IMR-90 (cell line): Measurements from ENCODE around the gene COMP. TPM values are rescaled to one million over a fixed set of nuclear protein-coding genes. Genes with fewer than 3 reads are reported as not detected.

Source experiments
- ATAC-seq: fragments of 200-7000 bp; cut with Tn5 transposase; 2 replicates; pipeline ENCODE4 v1.9.1; 2020; ENCODE audit warnings: low read depth, mild to moderate bottlenecking, moderate library complexity
- BruUV-seq: library from RNA; stranded (reverse); fragments of 400-500 nt; replicated peaks from 2 replicates; lab custom pipeline; 2021; lab: Mats Ljungman, UMichigan
- CTCF ChIA-PET: fragments of 300-600 bp; formaldehyde crosslinking; extraction: SDS; loops from one replicate; lab custom pipeline; 2021; ENCODE audit warnings: antibody characterized with exemption; lab: Yijun Ruan, JAX
- POLR2A ChIA-PET: fragments of 300-600 bp; sonication (Branson Sonifier 250); formaldehyde crosslinking; loops from one replicate; lab custom pipeline; 2022; ENCODE audit warnings: antibody characterized with exemption; ENCODE audit not compliant: unreplicated experiment; lab: Charles Lee
- DNase-seq: peaks from one replicate; pipeline ENCODE4 v3.0.0; 2013
- H2AFZ ChIP-seq: replicated peaks from 2 replicates; pipeline ENCODE3; 2013; ENCODE audit warnings: low read length, mild to moderate bottlenecking; ENCODE audit not compliant: poor library complexity
- H2AK5ac ChIP-seq: 2 replicates; pipeline ENCODE4 v1.6.1; 2013; ENCODE audit warnings: low read depth, low read length, inconsistent platforms
- H2AK9ac ChIP-seq: replicated peaks from 2 replicates; pipeline ENCODE3; 2013; ENCODE audit warnings: mild to moderate bottlenecking, low read depth, low read length, moderate library complexity; ENCODE audit not compliant: poor library complexity
- H2BK120ac ChIP-seq: 2 replicates; pipeline ENCODE4 v1.6.1; 2013; ENCODE audit warnings: low read depth, low read length, inconsistent platforms
- H2BK15ac ChIP-seq: 3 replicates; pipeline ENCODE4 v1.6.1; 2013; ENCODE audit warnings: low read depth, low read length, inconsistent platforms
- H2BK20ac ChIP-seq: 2 replicates; pipeline ENCODE4 v1.6.1; 2013; ENCODE audit warnings: low read depth, mild to moderate bottlenecking, inconsistent platforms, low read length, moderate library complexity
- H2BK5ac ChIP-seq: 2 replicates; pipeline ENCODE4 v1.6.1; 2013; ENCODE audit warnings: mild to moderate bottlenecking, low read depth, low read length, inconsistent platforms; ENCODE audit not compliant: poor library complexity, severe bottlenecking
- H3K14ac ChIP-seq: replicated peaks from 2 replicates; pipeline ENCODE4 v1.6.1; 2013; ENCODE audit warnings: low read depth, low read length, inconsistent platforms
- H3K18ac ChIP-seq: 2 replicates; pipeline ENCODE4 v1.6.1; 2013; ENCODE audit warnings: low read depth, low read length, control low read depth
- H3K23ac ChIP-seq: 2 replicates; pipeline ENCODE4 v1.6.1; 2013; ENCODE audit warnings: low read depth, low read length, inconsistent platforms
- H3K27ac ChIP-seq: 2 replicates; pipeline ENCODE4 v1.5.1; 2013; ENCODE audit warnings: mild to moderate bottlenecking, control low read depth, low read length; ENCODE audit not compliant: insufficient read depth
- H3K27me3 ChIP-seq: 2 replicates; pipeline ENCODE4 v1.6.1; 2013; ENCODE audit warnings: low read length; ENCODE audit not compliant: control insufficient read depth, insufficient read depth
- H3K36me3 ChIP-seq: 2 replicates; pipeline ENCODE4 v1.6.1; 2013; ENCODE audit warnings: low read length, mixed read lengths; ENCODE audit not compliant: control insufficient read depth, insufficient read depth
- H3K4ac ChIP-seq: 2 replicates; pipeline ENCODE4 v1.6.1; 2013; ENCODE audit warnings: low read depth, low read length, inconsistent platforms
- H3K4me1 ChIP-seq: 2 replicates; pipeline ENCODE4 v1.6.1; 2013; ENCODE audit warnings: low read length, mixed read lengths; ENCODE audit not compliant: control insufficient read depth, insufficient read depth
- H3K4me2 ChIP-seq: 2 replicates; pipeline ENCODE4 v1.6.1; 2013; ENCODE audit warnings: low read depth, mild to moderate bottlenecking, control low read depth, low read length, moderate library complexity
- H3K4me3 ChIP-seq: 2 replicates; pipeline ENCODE4 v1.5.1; 2013; ENCODE audit warnings: low read depth, mild to moderate bottlenecking, control low read depth, low read length, moderate library complexity; ENCODE audit not compliant: insufficient read depth
- H3K56ac ChIP-seq: 2 replicates; pipeline ENCODE4 v1.6.1; 2013; ENCODE audit warnings: low read length, inconsistent platforms; ENCODE audit not compliant: insufficient read depth; ENCODE audit errors: extremely low read depth
- H3K79me1 ChIP-seq, 2 experiments: 2 replicates each; pipeline ENCODE4 v1.6.1; 2013; ENCODE audit warnings: low read length in 2 of 2, inconsistent platforms in 1 of 2, low read depth in 1 of 2
- H3K9ac ChIP-seq: 2 replicates; pipeline ENCODE4 v1.6.1; 2013; ENCODE audit warnings: low read depth, low read length, control low read depth
- H3K9me1 ChIP-seq: 2 replicates; pipeline ENCODE4 v1.6.1; 2013; ENCODE audit warnings: low read length, inconsistent platforms; ENCODE audit not compliant: insufficient read depth
- H3K9me3 ChIP-seq: 2 replicates; pipeline ENCODE4 v1.6.1; 2013; ENCODE audit warnings: low read length; ENCODE audit not compliant: control insufficient read depth, insufficient read depth
- H4K20me1 ChIP-seq: 2 replicates; pipeline ENCODE4 v1.6.1; 2013; ENCODE audit warnings: low read length, inconsistent platforms; ENCODE audit not compliant: insufficient read depth
- H4K5ac ChIP-seq: 2 replicates; pipeline ENCODE4 v1.6.1; 2013; ENCODE audit warnings: mild to moderate bottlenecking, low read depth, low read length, control low read depth
- H4K8ac ChIP-seq, 2 experiments: 2 replicates each; pipeline ENCODE4 v1.6.1; 2013; ENCODE audit warnings: low read depth in 2 of 2, low read length in 2 of 2, control low read depth in 1 of 2, inconsistent platforms in 1 of 2
- H4K91ac ChIP-seq: 2 replicates; pipeline ENCODE4 v1.6.1; 2013; ENCODE audit warnings: low read depth, low read length, inconsistent platforms; ENCODE audit not compliant: insufficient read depth
- BHLHE40 ChIP-seq: fragments of 150-350 bp; IDR thresholded peaks from 2 replicates; pipeline ENCODE4 v1.6.1; 2016; ENCODE audit warnings: mild to moderate bottlenecking, low read depth, low read length
- FOS ChIP-seq: fragments of 150-350 bp; IDR thresholded peaks from 2 replicates; pipeline ENCODE4 v1.6.1; 2016; ENCODE audit warnings: low read depth, low read length
- MAZ ChIP-seq: IDR thresholded peaks from 2 replicates; pipeline ENCODE4 v1.6.1; 2012; ENCODE audit warnings: low read depth, mild to moderate bottlenecking, low read length, improper control_type of control experiment, moderate library complexity, borderline replicate concordance
- MXI1 ChIP-seq: IDR thresholded peaks from 2 replicates; pipeline ENCODE4 v1.6.1; 2012; ENCODE audit warnings: low read depth, mild to moderate bottlenecking, low read length, moderate library complexity, borderline replicate concordance
- NFE2L2 ChIP-seq: fragments of 150-350 bp; IDR thresholded peaks from 2 replicates; pipeline ENCODE4 v1.6.1; 2016; ENCODE audit warnings: low read depth, mild to moderate bottlenecking, low read length
- RAD21 ChIP-seq: IDR thresholded peaks from 2 replicates; pipeline ENCODE4 v1.6.1; 2012; ENCODE audit warnings: low read length, improper control_type of control experiment
- RCOR1 ChIP-seq: IDR thresholded peaks from 2 replicates; pipeline ENCODE4 v1.6.1; 2012; ENCODE audit warnings: mild to moderate bottlenecking, low read length, improper control_type of control experiment; ENCODE audit not compliant: insufficient replicate concordance
- WGBS, 2 experiments: methylation state at CpG; one replicate each; pipeline versions ENCODE4 v1.1.5 to v1.1.7; 2013; ENCODE audit warnings: missing lambda C conversion rate in 2 of 2; ENCODE audit not compliant: insufficient read length in 1 of 2; ENCODE audit errors: extremely low coverage in 2 of 2; 5-methylcytosine and 5-hydroxymethylcytosine counted together
- dilution Hi-C: fragments of 300-500 bp; cut with HindIII; formaldehyde crosslinking; loops from one replicate; pipeline ENCODE4 v1.14.3; 2018; ENCODE audit warnings: low sequenced_read_pairs; ENCODE audit not compliant: unreplicated experiment
- in situ Hi-C: fragments of 300-500 bp; cut with MboI; formaldehyde crosslinking; loops from 3 replicates; pipeline ENCODE4 v1.14.3; 2019; ENCODE audit warnings: low sequenced_read_pairs, inconsistent platforms, mixed read lengths
- intact Hi-C: fragments of 100-400 bp; cut with micrococcal nuclease; formaldehyde crosslinking; loops from 2 replicates; pipeline ENCODE4 v1.10.0; 2022
- polyA plus RNA-seq, 3 experiments: library from polyadenylated mRNA; depleted of rRNA; stranded (reverse); fragments of >200 nt; gene quantifications; 2 replicates each; pipeline ENCODE4 v1.2.3, GENCODE V29; 2012; ENCODE audit warnings: low replicate concordance in 1 of 3
- total RNA-seq: library from RNA; depleted of rRNA; stranded (reverse); fragments of >200 nt; gene quantifications from 2 replicates; pipeline ENCODE4 v1.2.3, GENCODE V29; 2012
- TF ChIP-seq, protein P1 (sequence below): conservative IDR thresholded peaks from 2 replicates; pipeline ENCODE4 v1.5.1; 2012; ENCODE audit warnings: mild to moderate bottlenecking, low read depth, low read length, improper control_type of control experiment
- TF ChIP-seq, protein P2 (sequence below): fragments of 150-350 bp; IDR thresholded peaks from 2 replicates; pipeline ENCODE4 v1.6.1; 2017; ENCODE audit warnings: mild to moderate bottlenecking, antibody characterized with exemption, low read length, low read depth
- TF ChIP-seq, protein P3 (sequence below): fragments of 150-350 bp; IDR thresholded peaks from 2 replicates; pipeline ENCODE4 v1.6.1; 2016; ENCODE audit warnings: low read depth, mild to moderate bottlenecking, low read length, moderate library complexity, borderline replicate concordance

Gene COMP
- total and polyA plus RNA-seq, 2 of the 4 experiments (the other 2 are of a cell fraction), result under 0.01 to 0.43 TPM

DNA sequence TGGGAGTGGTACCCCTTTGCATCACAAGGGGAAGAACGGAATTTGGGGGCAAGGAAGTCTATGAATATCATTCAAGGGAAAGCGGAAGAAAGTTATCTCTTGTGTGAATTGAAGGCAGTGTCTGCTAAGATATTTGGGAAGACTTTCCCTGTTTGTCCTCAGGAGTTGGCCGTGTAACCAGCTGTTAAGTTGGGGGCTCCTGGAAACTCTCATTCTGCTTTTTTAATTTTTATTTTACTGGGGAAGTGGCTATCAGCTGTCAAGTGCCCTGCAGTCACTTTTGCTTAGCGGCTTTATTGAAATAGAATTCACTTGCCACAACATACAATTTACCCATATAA, 43.5 kb upstream of the COMP start:
- H3K4me3 ChIP-seq, result no peak overlapping the region
- H3K4me2 ChIP-seq, result peak overlapping the region; percentile 96; the same call in 1 of the 2 replicates
- no peak overlapping the region for H2AK9ac ChIP-seq
- H3K36me3 ChIP-seq, result peaks cover 12% of the 10 kb centered on the region
- no peak overlapping the region for H2AFZ ChIP-seq
- no peak overlapping the region for H3K4ac ChIP-seq
- no peaks in the 10 kb centered on the region for H3K9me3 ChIP-seq
- ATAC-seq, result no peak
- TF ChIP-seq RCOR1 (no peak), NFE2L2 (no peak), MXI1 (no peak), FOS (no peak), RAD21 (no peak), MAZ (no peak), BHLHE40 (no peak)
- TF ChIP-seq, protein P1, sequence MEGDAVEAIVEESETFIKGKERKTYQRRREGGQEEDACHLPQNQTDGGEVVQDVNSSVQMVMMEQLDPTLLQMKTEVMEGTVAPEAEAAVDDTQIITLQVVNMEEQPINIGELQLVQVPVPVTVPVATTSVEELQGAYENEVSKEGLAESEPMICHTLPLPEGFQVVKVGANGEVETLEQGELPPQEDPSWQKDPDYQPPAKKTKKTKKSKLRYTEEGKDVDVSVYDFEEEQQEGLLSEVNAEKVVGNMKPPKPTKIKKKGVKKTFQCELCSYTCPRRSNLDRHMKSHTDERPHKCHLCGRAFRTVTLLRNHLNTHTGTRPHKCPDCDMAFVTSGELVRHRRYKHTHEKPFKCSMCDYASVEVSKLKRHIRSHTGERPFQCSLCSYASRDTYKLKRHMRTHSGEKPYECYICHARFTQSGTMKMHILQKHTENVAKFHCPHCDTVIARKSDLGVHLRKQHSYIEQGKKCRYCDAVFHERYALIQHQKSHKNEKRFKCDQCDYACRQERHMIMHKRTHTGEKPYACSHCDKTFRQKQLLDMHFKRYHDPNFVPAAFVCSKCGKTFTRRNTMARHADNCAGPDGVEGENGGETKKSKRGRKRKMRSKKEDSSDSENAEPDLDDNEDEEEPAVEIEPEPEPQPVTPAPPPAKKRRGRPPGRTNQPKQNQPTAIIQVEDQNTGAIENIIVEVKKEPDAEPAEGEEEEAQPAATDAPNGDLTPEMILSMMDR, result no peak
- TF ChIP-seq, protein P2, sequence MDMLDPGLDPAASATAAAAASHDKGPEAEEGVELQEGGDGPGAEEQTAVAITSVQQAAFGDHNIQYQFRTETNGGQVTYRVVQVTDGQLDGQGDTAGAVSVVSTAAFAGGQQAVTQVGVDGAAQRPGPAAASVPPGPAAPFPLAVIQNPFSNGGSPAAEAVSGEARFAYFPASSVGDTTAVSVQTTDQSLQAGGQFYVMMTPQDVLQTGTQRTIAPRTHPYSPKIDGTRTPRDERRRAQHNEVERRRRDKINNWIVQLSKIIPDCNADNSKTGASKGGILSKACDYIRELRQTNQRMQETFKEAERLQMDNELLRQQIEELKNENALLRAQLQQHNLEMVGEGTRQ, result no peak
- TF ChIP-seq, protein P3, sequence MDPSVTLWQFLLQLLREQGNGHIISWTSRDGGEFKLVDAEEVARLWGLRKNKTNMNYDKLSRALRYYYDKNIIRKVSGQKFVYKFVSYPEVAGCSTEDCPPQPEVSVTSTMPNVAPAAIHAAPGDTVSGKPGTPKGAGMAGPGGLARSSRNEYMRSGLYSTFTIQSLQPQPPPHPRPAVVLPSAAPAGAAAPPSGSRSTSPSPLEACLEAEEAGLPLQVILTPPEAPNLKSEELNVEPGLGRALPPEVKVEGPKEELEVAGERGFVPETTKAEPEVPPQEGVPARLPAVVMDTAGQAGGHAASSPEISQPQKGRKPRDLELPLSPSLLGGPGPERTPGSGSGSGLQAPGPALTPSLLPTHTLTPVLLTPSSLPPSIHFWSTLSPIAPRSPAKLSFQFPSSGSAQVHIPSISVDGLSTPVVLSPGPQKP, result no peak
- in situ Hi-C loops (no loop called here), dilution Hi-C loops (no loop called here), intact Hi-C loops (loop anchor here (5.0 kb wide), 1 partner anchor 247 kb away; the partner anchor contains the start of gene REX1BD)
- H3K18ac ChIP-seq, result no peak overlapping the region
- H4K8ac ChIP-seq, result no peak overlapping the region
- peaks cover 22% of the 10 kb centered on the region for H3K4me1 ChIP-seq
- no peak overlapping the region for H3K56ac ChIP-seq
- H2BK5ac ChIP-seq, result no peak overlapping the region
- H3K27me3 ChIP-seq, result no peaks in the 10 kb centered on the region
- no peak overlapping the region for H4K91ac ChIP-seq
- 0 out of 2 replicates have a peak overlapping the region, but pooled peaks have one; percentile 15 for H3K23ac ChIP-seq
- BruUV-seq, result TSS peak; percentile 16
- peaks cover 77% of the 10 kb centered on the region for H4K20me1 ChIP-seq
- H2AK5ac ChIP-seq, result no peak overlapping the region
- H3K9ac ChIP-seq, result no peak overlapping the region
- POLR2A ChIA-PET, result no interaction called here
- H2BK15ac ChIP-seq, result no peak overlapping the region
- no peak overlapping the region for H2BK20ac ChIP-seq
- no peak for DNase-seq
- H3K79me1 ChIP-seq, result peaks cover 4 to 70% of the 10 kb centered on the region in 2 experiments; a peak in 3 of 4 replicates
- peaks cover 26% of the 10 kb centered on the region for H3K9me1 ChIP-seq
- no peak overlapping the region for H4K5ac ChIP-seq
- no peak overlapping the region for H3K27ac ChIP-seq
- H2BK120ac ChIP-seq, result no peak overlapping the region
- 70% methylated on average over 2 of the region's 4 CpGs; no CpG with 5 or more reads in 1 of the 2 experiments for WGBS, 2 experiments
- no peak overlapping the region for H3K14ac ChIP-seq
- CTCF ChIA-PET, result no interaction called here
